ENCODE measurements around the gene SEPTIN10. TPM values are rescaled to one million over a fixed set of nuclear protein-coding genes. Genes with fewer than 3 reads are reported as not detected.

The SEPTIN10 gene
- 28.9 to 46.6 TPM (median 45.1 TPM) in 5 replicates for total RNA-seq (2022; extraction: Qiagen RNA extraction; ENCODE audit: low read depth)

DNA sequence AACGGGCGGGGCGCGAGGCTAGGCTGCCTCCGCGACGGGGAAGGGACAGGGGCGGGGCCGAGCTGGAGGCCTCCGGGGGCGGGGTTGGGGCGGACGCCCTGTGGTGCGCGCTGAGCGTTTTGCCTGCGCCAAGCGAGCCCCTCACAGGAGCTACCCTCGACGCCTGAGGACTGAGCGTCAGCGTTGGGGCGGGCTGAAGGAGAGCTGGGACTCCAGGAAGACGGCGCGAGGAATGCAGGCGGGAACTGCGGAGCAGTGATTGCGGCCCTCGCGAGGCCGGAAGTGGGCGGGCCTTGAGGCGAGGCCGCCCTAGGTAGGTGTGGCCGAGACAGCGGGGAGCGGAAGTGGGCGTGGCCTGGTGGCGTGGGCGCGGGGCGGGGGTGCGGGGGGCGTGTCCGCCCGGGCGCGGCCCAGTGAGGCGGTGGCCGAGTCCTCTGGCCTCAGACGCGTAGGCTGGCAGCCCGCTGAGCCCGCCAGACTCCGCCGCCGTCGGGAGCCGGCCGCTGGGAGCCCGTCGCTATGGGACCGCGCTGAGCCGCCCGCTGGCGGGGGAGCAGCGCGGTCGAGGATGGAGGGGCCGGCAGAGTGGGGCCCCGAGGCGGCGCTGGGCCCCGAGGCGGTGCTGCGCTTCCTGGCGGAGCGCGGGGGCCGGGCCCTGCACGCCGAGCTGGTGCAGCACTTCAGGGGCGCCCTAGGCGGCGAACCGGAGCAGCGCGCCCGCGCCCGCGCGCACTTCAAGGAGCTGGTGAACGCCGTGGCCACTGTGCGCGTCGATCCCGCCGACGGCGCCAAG is at the start of gene SEPTIN10, which contains the start of gene SOWAHC:
TSS of gene SEPTIN10 (minus strand) at position 45 of the 793 bp plus-strand sequence. CDS start 139 bp downstream, outside the sequence.
TSS of gene SOWAHC (plus strand) at position 443 of the 793 bp plus-strand sequence. CDS start at position 569, 126 bp downstream.

Other genes with a start within 250 kb of the SEPTIN10 start
- 7.7 to 11.8 TPM (median 10.4 TPM) in 5 replicates for gene SOWAHC, start 398 bp upstream of the SEPTIN10 start, total RNA-seq (2022; extraction: Qiagen RNA extraction; ENCODE audit: low read depth)
- gene RGPD5, start 180.3 kb upstream of the SEPTIN10 start, total RNA-seq (2022; extraction: Qiagen RNA extraction; ENCODE audit: low read depth), result 6.9 to 8.9 TPM (median 7.1 TPM) in 5 replicates

Data from A549 treated with GW870086 at 1 μM for 4 hours (cell line).